ENCODE data around the gene LIFR.
A peak's percentile ranks its signal among the peaks of the same experiment; 100 is the strongest.

Gene LIFR

GRCh38 chr5:38581597-38581996, 25.2 kb upstream of the LIFR start (continued):
- TF ChIP-seq ZNF280D (tag by site-specific recombination; IDR thresholded peaks at IDR 0.05) (no peak), ZNF664 (tag by site-specific recombination; IDR thresholded peaks at IDR 0.05) (no peak), ZNF677 (tag by site-specific recombination; IDR thresholded peaks at IDR 0.05) (no peak), ZNF366 (tag by site-specific recombination; conservative IDR thresholded peaks at IDR 0.05) (no peak), ZNF175 (tag by site-specific recombination; IDR thresholded peaks at IDR 0.05) (no peak), KLF7 (tag by site-specific recombination; IDR thresholded peaks at IDR 0.05; ENCODE audit: borderline replicate concordance) (no peak)

GRCh38 chr5:38579105-38579504, 22.7 kb upstream of the LIFR start:
- ChIA-PET CTCF (interaction anchor here (1.0 to 1.4 kb wide), 2 partner anchors 20 to 137 kb away, joined by 3 read pairs; no protein-coding TSS in a partner anchor), POLR2A (no interaction called here)
- Histone ChIP-seq H3K9me3 (ENCODE audit: control insufficient read depth, insufficient read depth, low read depth, low read length) (no peaks in the 10 kb centered on the region), H3K27ac (ENCODE audit: extremely low read depth, low read depth, low read length) (no peak overlapping the region), H3K4me3 (ENCODE audit: low read depth, low read length) (no peak overlapping the region), H3K4me1 (ENCODE audit: control insufficient read depth, insufficient read depth, low read length) (peaks cover 12% of the 10 kb centered on the region), H3K36me3 (ENCODE audit: control insufficient read depth in 2 of 2, insufficient read depth in 1 of 2, low read length in 2 of 2) (no peaks in the 10 kb centered on the region)
- TF ChIP-seq ZNF155 (tag by site-specific recombination; IDR thresholded peaks at IDR 0.05) = no peak
- no peak for TF ChIP-seq KLF9 (tag by site-specific recombination; IDR thresholded peaks at IDR 0.05; ENCODE audit: low read depth)
- TF ChIP-seq ZNF426 (tag by site-specific recombination; IDR thresholded peaks at IDR 0.05) = no peak
- TF ChIP-seq ZBTB20 (tag by site-specific recombination; IDR thresholded peaks at IDR 0.05) = no peak
- no peak for TF ChIP-seq CTCF (tag by site-specific recombination; IDR thresholded peaks at IDR 0.05)
- no peak for TF ChIP-seq GFI1B (tag by site-specific recombination; IDR thresholded peaks at IDR 0.05)
- TF ChIP-seq ZNF776 (tag by site-specific recombination; IDR thresholded peaks at IDR 0.05; ENCODE audit: borderline replicate concordance) = no peak
- no peak for TF ChIP-seq ZNF138 (tag by site-specific recombination; IDR thresholded peaks at IDR 0.05; ENCODE audit: borderline replicate concordance)

- no peaks in the 10 kb centered on the region for H3K9me3 ChIP-seq (ENCODE audit: control insufficient read depth, insufficient read depth, low read depth, low read length)
- peaks cover 12% of the 10 kb centered on the region for H3K4me1 ChIP-seq (ENCODE audit: control insufficient read depth, insufficient read depth, low read length)
- no peak overlapping the region for H3K27ac ChIP-seq (ENCODE audit: extremely low read depth, low read depth, low read length)
- POLR2A ChIA-PET = no interaction called here
- no peak overlapping the region for H3K4me3 ChIP-seq (ENCODE audit: low read depth, low read length)
- CTCF ChIA-PET = no interaction called here
- no peak for TF ChIP-seq ZNF16 (tag by site-specific recombination; IDR thresholded peaks at IDR 0.05; ENCODE audit: low read depth)
- no peak for TF ChIP-seq ZNF623 (tag by site-specific recombination; IDR thresholded peaks at IDR 0.05)
- peak; percentile 69 for TF ChIP-seq ZFHX2 (tag by site-specific recombination; conservative IDR thresholded peaks at IDR 0.05)
- no peak for TF ChIP-seq PBX3 (CRISPR knock-in tag; IDR thresholded peaks at IDR 0.05)
- no peak for TF ChIP-seq ZBTB44 (tag by site-specific recombination; IDR thresholded peaks at IDR 0.05)
- TF ChIP-seq EGR2 (tag by site-specific recombination; IDR thresholded peaks at IDR 0.05; ENCODE audit: low read depth) = peak; percentile 76
- no peak for TF ChIP-seq MYNN (tag by site-specific recombination; IDR thresholded peaks at IDR 0.05; ENCODE audit: borderline replicate concordance)
- no peak for TF ChIP-seq ZNF488 (tag by site-specific recombination; IDR thresholded peaks at IDR 0.05)
- no peak for TF ChIP-seq ZNF394 (tag by site-specific recombination; IDR thresholded peaks at IDR 0.05; ENCODE audit: borderline replicate concordance)
- H3K36me3 ChIP-seq (ENCODE audit: control insufficient read depth in 2 of 2, insufficient read depth in 1 of 2, low read length in 2 of 2) = no peaks in the 10 kb centered on the region
Observed at GRCh38 chr5:38576961-38577684, 20.7 kb upstream of the LIFR start.
